HepG2 (cell line): Measurements from ENCODE around the gene CCT5. TPM values are rescaled to one million over a fixed set of nuclear protein-coding genes. Genes with fewer than 3 reads are reported as not detected.

Source experiments
- DR1 ChIP-seq: sonication (generic); formaldehyde crosslinking; IDR thresholded peaks from 2 replicates; pipeline ENCODE4 v1.8.0; 2021; ENCODE audit warnings: mild to moderate bottlenecking, missing genetic modification reagents, inconsistent platforms
- GATAD1 ChIP-seq: IDR thresholded peaks from 2 replicates; pipeline ENCODE4 v1.6.1; 2016; ENCODE audit warnings: missing genetic modification reagents, missing compliant biosample characterization
- GTF2F1 ChIP-seq: fragments of 150-350 bp; IDR thresholded peaks from 2 replicates; pipeline ENCODE4 v1.6.1; 2014; ENCODE audit warnings: low read length
- HCFC1 ChIP-seq: fragments of 150-350 bp; IDR thresholded peaks from 2 replicates; pipeline ENCODE4 v1.6.1; 2014; ENCODE audit warnings: low read depth, low read length
- HOXA5 ChIP-seq: sonication (generic); formaldehyde crosslinking; IDR thresholded peaks from 2 replicates; pipeline ENCODE4 v1.4.0; 2020; ENCODE audit warnings: missing genetic modification reagents
- KMT2A ChIP-seq: sonication (generic); formaldehyde crosslinking; IDR thresholded peaks from 2 replicates; pipeline ENCODE4 v1.4.0; 2020; ENCODE audit warnings: missing genetic modification reagents
- POLR2AphosphoS2 ChIP-seq: IDR thresholded peaks from 2 replicates; pipeline ENCODE4 v1.6.1; 2011; ENCODE audit warnings: low read depth, low read length, improper control_type of control experiment
- SMAD3 ChIP-seq: sonication (generic); formaldehyde crosslinking; IDR thresholded peaks from 2 replicates; pipeline ENCODE4 v1.4.0; 2020; ENCODE audit warnings: missing genetic modification reagents
- SRY ChIP-seq: sonication (generic); formaldehyde crosslinking; IDR thresholded peaks from 2 replicates; pipeline ENCODE4 v1.8.0; 2022; ENCODE audit warnings: mild to moderate bottlenecking, missing genetic modification reagents
- ZBTB38 ChIP-seq: sonication (generic); formaldehyde crosslinking; IDR thresholded peaks from 2 replicates; pipeline ENCODE4 v1.5.1; 2020; ENCODE audit warnings: mild to moderate bottlenecking, missing genetic modification reagents
- ZIK1 ChIP-seq: sonication (generic); formaldehyde crosslinking; IDR thresholded peaks from 2 replicates; pipeline ENCODE4 v1.5.0; 2020; ENCODE audit warnings: mild to moderate bottlenecking, low read depth, missing genetic modification reagents, borderline replicate concordance
- ZNF598 ChIP-seq: sonication (generic); formaldehyde crosslinking; IDR thresholded peaks from 2 replicates; pipeline ENCODE4 v1.5.1; 2020; ENCODE audit warnings: mild to moderate bottlenecking, missing genetic modification reagents, borderline replicate concordance
- ZNF761 ChIP-seq: sonication (generic); formaldehyde crosslinking; conservative IDR thresholded peaks from 2 replicates; pipeline ENCODE4 v1.4.0; 2020; ENCODE audit warnings: mild to moderate bottlenecking, missing genetic modification reagents
- ZNF883 ChIP-seq: sonication (generic); formaldehyde crosslinking; IDR thresholded peaks from 2 replicates; pipeline ENCODE4 v1.5.1; 2020; ENCODE audit warnings: mild to moderate bottlenecking, missing genetic modification reagents; ENCODE audit errors: not compliant biosample characterization
- ZSCAN9 ChIP-seq: IDR thresholded peaks from 2 replicates; pipeline ENCODE4 v1.6.1; 2016; ENCODE audit warnings: borderline replicate concordance
- polyA plus RNA-seq, 8 experiments: library from polyadenylated mRNA; depleted of rRNA in 3 of 8; stranded (reverse) in 7 of 8; unstranded in 1 of 8; fragments of >200 nt; fragmentation: Illumina TruSeq in 4 of 8; extraction: Trizol in 4 of 8; gene quantifications; 2 replicates each; pipeline versions ENCODE4 v1.2.1 to v1.2.3, GENCODE V29; 2011 to 2016; ENCODE audit warnings: low read depth in 4 of 8, missing spikeins in 1 of 8, mixed read lengths in 1 of 8; ENCODE audit not compliant: insufficient read depth in 1 of 8
- total RNA-seq, 5 experiments: library from RNA; depleted of rRNA; stranded (reverse); fragments of >200 nt; fragmentation: Illumina TruSeq; extraction: Trizol; gene quantifications; 2 replicates each; pipeline ENCODE4 v1.2.3, GENCODE V29; 2016; ENCODE audit warnings: low read depth in 1 of 5
- TF ChIP-seq, protein P1 (sequence below): sonication (generic); formaldehyde crosslinking; IDR thresholded peaks from 2 replicates; pipeline ENCODE4 v1.5.1; 2020; ENCODE audit warnings: missing genetic modification reagents, mild to moderate bottlenecking, borderline replicate concordance
- TF ChIP-seq, protein P2 (sequence below): sonication (generic); formaldehyde crosslinking; IDR thresholded peaks from 2 replicates; pipeline ENCODE4 v1.5.1; 2020; ENCODE audit warnings: missing genetic modification reagents, mild to moderate bottlenecking, borderline replicate concordance
- TF ChIP-seq, protein P3 (sequence below): sonication (generic); formaldehyde crosslinking; IDR thresholded peaks from 2 replicates; pipeline ENCODE4 v1.9.0; 2022; ENCODE audit warnings: low read depth, missing genetic modification reagents
- TF ChIP-seq, protein P4 (sequence below): sonication (generic); formaldehyde crosslinking; conservative IDR thresholded peaks from 2 replicates; pipeline ENCODE4 v1.8.0; 2022; ENCODE audit warnings: mild to moderate bottlenecking, moderate library complexity, missing genetic modification reagents
- TF ChIP-seq, protein P5 (sequence below): sonication (generic); formaldehyde crosslinking; IDR thresholded peaks from 2 replicates; pipeline ENCODE4 v1.4.0; 2020; ENCODE audit warnings: mild to moderate bottlenecking, missing genetic modification reagents

The CCT5 gene
- total and polyA plus RNA-seq, 2 of the 13 experiments (the other 11 are each of a cell fraction or from before 2014, with no cell fraction given): 319 to 708 TPM

DNA sequence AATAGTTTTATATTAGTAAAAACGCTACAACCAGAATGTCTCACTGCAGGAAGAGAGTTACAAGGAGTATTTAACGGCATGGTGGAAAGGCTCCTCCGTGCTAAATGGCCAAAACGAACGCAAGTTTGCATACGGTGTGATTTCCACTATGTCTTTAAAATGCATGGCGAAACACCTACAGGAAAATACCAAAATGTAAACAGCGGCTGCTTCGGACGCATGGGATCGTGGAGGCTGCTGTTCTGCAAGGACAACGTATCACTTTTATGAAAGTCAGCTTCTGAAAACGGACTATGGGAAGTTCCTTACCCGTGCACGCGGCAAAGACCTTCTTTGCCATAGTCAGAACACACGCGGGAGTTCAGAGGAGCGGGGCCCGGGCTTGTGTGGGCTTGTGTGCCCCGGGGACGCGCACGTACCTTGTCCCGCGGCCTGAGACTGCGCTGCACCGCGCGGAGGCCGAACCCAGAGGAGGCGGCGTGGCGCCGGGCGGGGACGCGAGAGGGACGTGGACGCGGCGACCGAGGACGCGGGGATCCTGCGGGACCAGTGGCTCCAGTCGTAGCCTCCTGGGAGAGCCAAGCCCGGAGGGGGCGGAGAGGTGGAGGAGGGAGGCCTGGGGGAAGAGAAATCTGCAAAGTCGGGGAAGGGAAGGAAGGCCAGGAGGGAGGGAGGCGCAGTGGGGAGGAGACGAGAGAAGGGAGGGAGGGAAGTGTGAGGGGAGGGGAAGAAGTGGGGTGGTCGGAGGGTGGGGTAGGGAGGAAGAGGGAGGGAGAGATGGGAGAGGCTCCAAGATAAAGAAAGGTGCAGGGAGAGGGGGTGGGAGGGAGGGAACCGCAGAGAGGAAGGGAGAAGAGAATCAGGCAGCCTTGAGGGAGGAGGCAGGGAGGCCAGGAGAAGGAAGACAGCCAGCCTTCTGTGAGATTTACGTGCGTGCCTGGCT lies 57.4 kb downstream of the CCT5 start, which contains the start of gene CMBL (continued):
- TF ChIP-seq GATAD1 (CRISPR knock-in tag): no peak
- TF ChIP-seq SMAD3 (CRISPR knock-in tag): no peak
- TF ChIP-seq HOXA5 (CRISPR knock-in tag): peak; percentile 63; the same call in 1 of the 2 replicates
- TF ChIP-seq, protein P1, sequence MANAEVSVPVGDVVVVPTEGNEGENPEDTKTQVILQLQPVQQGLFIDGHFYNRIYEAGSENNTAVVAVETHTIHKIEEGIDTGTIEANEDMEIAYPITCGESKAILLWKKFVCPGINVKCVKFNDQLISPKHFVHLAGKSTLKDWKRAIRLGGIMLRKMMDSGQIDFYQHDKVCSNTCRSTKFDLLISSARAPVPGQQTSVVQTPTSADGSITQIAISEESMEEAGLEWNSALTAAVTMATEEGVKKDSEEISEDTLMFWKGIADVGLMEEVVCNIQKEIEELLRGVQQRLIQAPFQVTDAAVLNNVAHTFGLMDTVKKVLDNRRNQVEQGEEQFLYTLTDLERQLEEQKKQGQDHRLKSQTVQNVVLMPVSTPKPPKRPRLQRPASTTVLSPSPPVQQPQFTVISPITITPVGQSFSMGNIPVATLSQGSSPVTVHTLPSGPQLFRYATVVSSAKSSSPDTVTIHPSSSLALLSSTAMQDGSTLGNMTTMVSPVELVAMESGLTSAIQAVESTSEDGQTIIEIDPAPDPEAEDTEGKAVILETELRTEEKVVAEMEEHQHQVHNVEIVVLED (CRISPR knock-in tag): peak; percentile 65
- no peak for TF ChIP-seq GTF2F1
- TF ChIP-seq, protein P2, sequence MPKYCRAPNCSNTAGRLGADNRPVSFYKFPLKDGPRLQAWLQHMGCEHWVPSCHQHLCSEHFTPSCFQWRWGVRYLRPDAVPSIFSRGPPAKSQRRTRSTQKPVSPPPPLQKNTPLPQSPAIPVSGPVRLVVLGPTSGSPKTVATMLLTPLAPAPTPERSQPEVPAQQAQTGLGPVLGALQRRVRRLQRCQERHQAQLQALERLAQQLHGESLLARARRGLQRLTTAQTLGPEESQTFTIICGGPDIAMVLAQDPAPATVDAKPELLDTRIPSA: 0 out of 2 replicates have a peak, but pooled peaks have one; percentile 27
- 0 out of 2 replicates have a peak, but pooled peaks have one; percentile 66 for TF ChIP-seq ZIK1
- TF ChIP-seq POLR2AphosphoS2: no peak
- TF ChIP-seq, protein P3, sequence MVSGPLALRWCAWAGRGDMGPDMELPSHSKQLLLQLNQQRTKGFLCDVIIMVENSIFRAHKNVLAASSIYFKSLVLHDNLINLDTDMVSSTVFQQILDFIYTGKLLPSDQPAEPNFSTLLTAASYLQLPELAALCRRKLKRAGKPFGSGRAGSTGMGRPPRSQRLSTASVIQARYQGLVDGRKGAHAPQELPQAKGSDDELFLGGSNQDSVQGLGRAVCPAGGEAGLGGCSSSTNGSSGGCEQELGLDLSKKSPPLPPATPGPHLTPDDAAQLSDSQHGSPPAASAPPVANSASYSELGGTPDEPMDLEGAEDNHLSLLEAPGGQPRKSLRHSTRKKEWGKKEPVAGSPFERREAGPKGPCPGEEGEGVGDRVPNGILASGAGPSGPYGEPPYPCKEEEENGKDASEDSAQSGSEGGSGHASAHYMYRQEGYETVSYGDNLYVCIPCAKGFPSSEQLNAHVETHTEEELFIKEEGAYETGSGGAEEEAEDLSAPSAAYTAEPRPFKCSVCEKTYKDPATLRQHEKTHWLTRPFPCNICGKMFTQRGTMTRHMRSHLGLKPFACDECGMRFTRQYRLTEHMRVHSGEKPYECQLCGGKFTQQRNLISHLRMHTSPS: 0 out of 2 replicates have a peak, but pooled peaks have one; percentile 50
- TF ChIP-seq, protein P4, sequence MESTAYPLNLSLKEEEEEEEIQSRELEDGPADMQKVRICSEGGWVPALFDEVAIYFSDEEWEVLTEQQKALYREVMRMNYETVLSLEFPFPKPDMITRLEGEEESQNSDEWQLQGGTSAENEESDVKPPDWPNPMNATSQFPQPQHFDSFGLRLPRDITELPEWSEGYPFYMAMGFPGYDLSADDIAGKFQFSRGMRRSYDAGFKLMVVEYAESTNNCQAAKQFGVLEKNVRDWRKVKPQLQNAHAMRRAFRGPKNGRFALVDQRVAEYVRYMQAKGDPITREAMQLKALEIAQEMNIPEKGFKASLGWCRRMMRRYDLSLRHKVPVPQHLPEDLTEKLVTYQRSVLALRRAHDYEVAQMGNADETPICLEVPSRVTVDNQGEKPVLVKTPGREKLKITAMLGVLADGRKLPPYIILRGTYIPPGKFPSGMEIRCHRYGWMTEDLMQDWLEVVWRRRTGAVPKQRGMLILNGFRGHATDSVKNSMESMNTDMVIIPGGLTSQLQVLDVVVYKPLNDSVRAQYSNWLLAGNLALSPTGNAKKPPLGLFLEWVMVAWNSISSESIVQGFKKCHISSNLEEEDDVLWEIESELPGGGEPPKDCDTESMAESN (CRISPR knock-in tag): no peak
- TF ChIP-seq ZBTB38: peak; percentile 64; the same call in 1 of the 2 replicates
- no peak for TF ChIP-seq ZNF761 (CRISPR knock-in tag)
- TF ChIP-seq DR1 (CRISPR knock-in tag): peak; percentile 25; the same call in 1 of the 2 replicates
- TF ChIP-seq, protein P5, sequence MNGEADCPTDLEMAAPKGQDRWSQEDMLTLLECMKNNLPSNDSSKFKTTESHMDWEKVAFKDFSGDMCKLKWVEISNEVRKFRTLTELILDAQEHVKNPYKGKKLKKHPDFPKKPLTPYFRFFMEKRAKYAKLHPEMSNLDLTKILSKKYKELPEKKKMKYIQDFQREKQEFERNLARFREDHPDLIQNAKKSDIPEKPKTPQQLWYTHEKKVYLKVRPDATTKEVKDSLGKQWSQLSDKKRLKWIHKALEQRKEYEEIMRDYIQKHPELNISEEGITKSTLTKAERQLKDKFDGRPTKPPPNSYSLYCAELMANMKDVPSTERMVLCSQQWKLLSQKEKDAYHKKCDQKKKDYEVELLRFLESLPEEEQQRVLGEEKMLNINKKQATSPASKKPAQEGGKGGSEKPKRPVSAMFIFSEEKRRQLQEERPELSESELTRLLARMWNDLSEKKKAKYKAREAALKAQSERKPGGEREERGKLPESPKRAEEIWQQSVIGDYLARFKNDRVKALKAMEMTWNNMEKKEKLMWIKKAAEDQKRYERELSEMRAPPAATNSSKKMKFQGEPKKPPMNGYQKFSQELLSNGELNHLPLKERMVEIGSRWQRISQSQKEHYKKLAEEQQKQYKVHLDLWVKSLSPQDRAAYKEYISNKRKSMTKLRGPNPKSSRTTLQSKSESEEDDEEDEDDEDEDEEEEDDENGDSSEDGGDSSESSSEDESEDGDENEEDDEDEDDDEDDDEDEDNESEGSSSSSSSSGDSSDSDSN (CRISPR knock-in tag): peak; percentile 99
- no peak for TF ChIP-seq HCFC1
- TF ChIP-seq KMT2A (CRISPR knock-in tag): peak; percentile 89
- TF ChIP-seq ZNF883 (CRISPR knock-in tag): peak; percentile 63
- peak; percentile 42; the same call in 1 of the 2 replicates for TF ChIP-seq ZSCAN9 (CRISPR knock-in tag)
- 0 out of 2 replicates have a peak, but pooled peaks have one; percentile 13 for TF ChIP-seq ZNF598 (CRISPR knock-in tag)
- TF ChIP-seq SRY (CRISPR knock-in tag): no peak
